Adrenal gland (tissue), 5 donors: ENCODE results near the gene KLC1.

Experiments
- CTCF ChIP-seq, 6 experiments: fragments of 450-650 bp in 4 of 6; fragments of 200-600 bp in 2 of 6; sonication (generic) in 1 of 6; IDR thresholded peaks; 1 replicate in 5 of 6; 2 replicates in 1 of 6; pipeline versions ENCODE4 v1.5.1 to v1.8.0; 2016 to 2021; ENCODE audit warnings: antibody characterized with exemption in 6 of 6, mild to moderate bottlenecking in 2 of 6, moderate library complexity in 1 of 6
- POLR2A ChIP-seq, 2 donors: fragments of 450-650 bp; IDR thresholded peaks; one replicate each; pipeline ENCODE4 v1.6.1; 2017; ENCODE audit warnings: antibody characterized with exemption in 2 of 2, mild to moderate bottlenecking in 2 of 2, moderate library complexity in 1 of 2
- donor health status: DM: no; HTN: no; CAD: no.

GRCh38 chr14:103728141-103728540, 99.1 kb downstream of the KLC1 start:
- TF ChIP-seq CTCF (IDR thresholded peaks at IDR 0.05) (no peak), POLR2A (IDR thresholded peaks at IDR 0.05) (no peak)
